ENCODE measurements around the gene ERICH4. TPM values are rescaled to one million over a fixed set of nuclear protein-coding genes. Genes with fewer than 3 reads are reported as not detected.

The ERICH4 gene
- total and polyA plus RNA-seq, 2 experiments from 2014 or later, result not detected

DNA sequence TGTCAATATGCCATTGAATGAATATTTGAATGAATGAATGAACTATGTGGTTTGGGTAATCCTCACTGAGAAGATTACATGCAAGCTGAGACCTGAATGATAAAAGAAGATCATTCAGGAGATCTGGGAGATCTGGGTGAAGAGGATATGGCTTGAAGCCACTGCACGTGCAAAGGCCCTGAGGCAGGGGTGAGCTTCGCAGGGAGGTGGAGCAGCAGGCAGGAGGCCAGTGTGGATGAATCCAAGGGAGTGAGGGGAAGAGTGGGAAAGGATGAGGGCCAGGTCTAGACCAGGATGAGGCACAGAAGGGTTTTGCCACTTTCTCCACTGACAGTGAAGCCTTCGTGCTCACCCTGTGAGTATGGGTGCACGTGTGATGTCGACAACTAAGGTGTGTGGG lies 49.9 kb downstream of the ERICH4 start (continued):
- TF ChIP-seq, protein P1, sequence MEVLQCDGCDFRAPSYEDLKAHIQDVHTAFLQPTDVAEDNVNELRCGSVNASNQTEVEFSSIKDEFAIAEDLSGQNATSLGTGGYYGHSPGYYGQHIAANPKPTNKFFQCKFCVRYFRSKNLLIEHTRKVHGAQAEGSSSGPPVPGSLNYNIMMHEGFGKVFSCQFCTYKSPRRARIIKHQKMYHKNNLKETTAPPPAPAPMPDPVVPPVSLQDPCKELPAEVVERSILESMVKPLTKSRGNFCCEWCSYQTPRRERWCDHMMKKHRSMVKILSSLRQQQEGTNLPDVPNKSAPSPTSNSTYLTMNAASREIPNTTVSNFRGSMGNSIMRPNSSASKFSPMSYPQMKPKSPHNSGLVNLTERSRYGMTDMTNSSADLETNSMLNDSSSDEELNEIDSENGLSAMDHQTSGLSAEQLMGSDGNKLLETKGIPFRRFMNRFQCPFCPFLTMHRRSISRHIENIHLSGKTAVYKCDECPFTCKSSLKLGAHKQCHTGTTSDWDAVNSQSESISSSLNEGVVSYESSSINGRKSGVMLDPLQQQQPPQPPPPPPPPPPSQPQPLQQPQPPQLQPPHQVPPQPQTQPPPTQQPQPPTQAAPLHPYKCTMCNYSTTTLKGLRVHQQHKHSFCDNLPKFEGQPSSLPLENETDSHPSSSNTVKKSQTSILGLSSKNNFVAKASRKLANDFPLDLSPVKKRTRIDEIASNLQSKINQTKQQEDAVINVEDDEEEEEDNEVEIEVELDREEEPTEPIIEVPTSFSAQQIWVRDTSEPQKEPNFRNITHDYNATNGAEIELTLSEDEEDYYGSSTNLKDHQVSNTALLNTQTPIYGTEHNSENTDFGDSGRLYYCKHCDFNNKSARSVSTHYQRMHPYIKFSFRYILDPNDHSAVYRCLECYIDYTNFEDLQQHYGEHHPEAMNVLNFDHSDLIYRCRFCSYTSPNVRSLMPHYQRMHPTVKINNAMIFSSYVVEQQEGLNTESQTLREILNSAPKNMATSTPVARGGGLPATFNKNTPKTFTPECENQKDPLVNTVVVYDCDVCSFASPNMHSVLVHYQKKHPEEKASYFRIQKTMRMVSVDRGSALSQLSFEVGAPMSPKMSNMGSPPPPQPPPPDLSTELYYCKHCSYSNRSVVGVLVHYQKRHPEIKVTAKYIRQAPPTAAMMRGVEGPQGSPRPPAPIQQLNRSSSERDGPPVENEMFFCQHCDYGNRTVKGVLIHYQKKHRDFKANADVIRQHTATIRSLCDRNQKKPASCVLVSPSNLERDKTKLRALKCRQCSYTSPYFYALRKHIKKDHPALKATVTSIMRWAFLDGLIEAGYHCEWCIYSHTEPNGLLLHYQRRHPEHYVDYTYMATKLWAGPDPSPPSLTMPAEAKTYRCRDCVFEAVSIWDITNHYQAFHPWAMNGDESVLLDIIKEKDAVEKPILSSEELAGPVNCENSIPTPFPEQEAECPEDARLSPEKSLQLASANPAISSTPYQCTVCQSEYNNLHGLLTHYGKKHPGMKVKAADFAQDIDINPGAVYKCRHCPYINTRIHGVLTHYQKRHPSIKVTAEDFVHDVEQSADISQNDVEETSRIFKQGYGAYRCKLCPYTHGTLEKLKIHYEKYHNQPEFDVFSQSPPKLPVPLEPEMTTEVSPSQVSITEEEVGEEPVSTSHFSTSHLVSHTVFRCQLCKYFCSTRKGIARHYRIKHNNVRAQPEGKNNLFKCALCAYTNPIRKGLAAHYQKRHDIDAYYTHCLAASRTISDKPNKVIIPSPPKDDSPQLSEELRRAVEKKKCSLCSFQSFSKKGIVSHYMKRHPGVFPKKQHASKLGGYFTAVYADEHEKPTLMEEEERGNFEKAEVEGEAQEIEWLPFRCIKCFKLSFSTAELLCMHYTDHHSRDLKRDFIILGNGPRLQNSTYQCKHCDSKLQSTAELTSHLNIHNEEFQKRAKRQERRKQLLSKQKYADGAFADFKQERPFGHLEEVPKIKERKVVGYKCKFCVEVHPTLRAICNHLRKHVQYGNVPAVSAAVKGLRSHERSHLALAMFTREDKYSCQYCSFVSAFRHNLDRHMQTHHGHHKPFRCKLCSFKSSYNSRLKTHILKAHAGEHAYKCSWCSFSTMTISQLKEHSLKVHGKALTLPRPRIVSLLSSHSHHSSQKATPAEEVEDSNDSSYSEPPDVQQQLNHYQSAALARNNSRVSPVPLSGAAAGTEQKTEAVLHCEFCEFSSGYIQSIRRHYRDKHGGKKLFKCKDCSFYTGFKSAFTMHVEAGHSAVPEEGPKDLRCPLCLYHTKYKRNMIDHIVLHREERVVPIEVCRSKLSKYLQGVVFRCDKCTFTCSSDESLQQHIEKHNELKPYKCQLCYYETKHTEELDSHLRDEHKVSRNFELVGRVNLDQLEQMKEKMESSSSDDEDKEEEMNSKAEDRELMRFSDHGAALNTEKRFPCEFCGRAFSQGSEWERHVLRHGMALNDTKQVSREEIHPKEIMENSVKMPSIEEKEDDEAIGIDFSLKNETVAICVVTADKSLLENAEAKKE (CRISPR knock-in tag; IDR thresholded peaks at IDR 0.05), result no peak
- TF ChIP-seq NANOG (IDR thresholded peaks at IDR 0.05; ENCODE audit: borderline replicate concordance) (no peak), POLR2AphosphoS5 (IDR thresholded peaks at IDR 0.05; ENCODE audit: low read depth) (no peak), EZH2 (IDR thresholded peaks at IDR 0.05; ENCODE audit: low read depth, unreplicated experiment) (no peak)
- TF ChIP-seq, protein P2, sequence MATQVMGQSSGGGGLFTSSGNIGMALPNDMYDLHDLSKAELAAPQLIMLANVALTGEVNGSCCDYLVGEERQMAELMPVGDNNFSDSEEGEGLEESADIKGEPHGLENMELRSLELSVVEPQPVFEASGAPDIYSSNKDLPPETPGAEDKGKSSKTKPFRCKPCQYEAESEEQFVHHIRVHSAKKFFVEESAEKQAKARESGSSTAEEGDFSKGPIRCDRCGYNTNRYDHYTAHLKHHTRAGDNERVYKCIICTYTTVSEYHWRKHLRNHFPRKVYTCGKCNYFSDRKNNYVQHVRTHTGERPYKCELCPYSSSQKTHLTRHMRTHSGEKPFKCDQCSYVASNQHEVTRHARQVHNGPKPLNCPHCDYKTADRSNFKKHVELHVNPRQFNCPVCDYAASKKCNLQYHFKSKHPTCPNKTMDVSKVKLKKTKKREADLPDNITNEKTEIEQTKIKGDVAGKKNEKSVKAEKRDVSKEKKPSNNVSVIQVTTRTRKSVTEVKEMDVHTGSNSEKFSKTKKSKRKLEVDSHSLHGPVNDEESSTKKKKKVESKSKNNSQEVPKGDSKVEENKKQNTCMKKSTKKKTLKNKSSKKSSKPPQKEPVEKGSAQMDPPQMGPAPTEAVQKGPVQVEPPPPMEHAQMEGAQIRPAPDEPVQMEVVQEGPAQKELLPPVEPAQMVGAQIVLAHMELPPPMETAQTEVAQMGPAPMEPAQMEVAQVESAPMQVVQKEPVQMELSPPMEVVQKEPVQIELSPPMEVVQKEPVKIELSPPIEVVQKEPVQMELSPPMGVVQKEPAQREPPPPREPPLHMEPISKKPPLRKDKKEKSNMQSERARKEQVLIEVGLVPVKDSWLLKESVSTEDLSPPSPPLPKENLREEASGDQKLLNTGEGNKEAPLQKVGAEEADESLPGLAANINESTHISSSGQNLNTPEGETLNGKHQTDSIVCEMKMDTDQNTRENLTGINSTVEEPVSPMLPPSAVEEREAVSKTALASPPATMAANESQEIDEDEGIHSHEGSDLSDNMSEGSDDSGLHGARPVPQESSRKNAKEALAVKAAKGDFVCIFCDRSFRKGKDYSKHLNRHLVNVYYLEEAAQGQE (IDR thresholded peaks at IDR 0.05; ENCODE audit: unreplicated experiment), result no peak

Small RNA genes lying within 50 kb of the gene (small RNA-seq; reads per million reads assigned to genes)
- gene RF00017 (ENCODE audit: low replicate concordance), result not detected

Other genes starting within 250 kb of the ERICH4 start
- 272 and 315 TPM in 2 replicates for gene CYP2S1, start 249.9 kb upstream of the ERICH4 start, total RNA-seq (2014; rRNA removed; shearing (Covaris generic))
- gene CYP2S1, start 249.9 kb upstream of the ERICH4 start, polyA plus RNA-seq (2016; fragmentation: Nextera tagmentation; extraction: Ambion mirVana), result 130 and 137 TPM in 2 replicates
- 23.7 and 28.4 TPM in 2 replicates for gene AXL, start 223.9 kb upstream of the ERICH4 start, total RNA-seq (2014; rRNA removed; shearing (Covaris generic))
- 7.5 and 9.0 TPM in 2 replicates for gene AXL, start 223.9 kb upstream of the ERICH4 start, polyA plus RNA-seq (2016; fragmentation: Nextera tagmentation; extraction: Ambion mirVana)
- 166 and 204 TPM in 2 replicates for gene HNRNPUL1, start 178.8 kb upstream of the ERICH4 start, total RNA-seq (2014; rRNA removed; shearing (Covaris generic))
- gene HNRNPUL1, start 178.8 kb upstream of the ERICH4 start, polyA plus RNA-seq (2016; fragmentation: Nextera tagmentation; extraction: Ambion mirVana), result 204 and 207 TPM in 2 replicates
- gene CCDC97, start 133.0 kb upstream of the ERICH4 start, total RNA-seq (2014; rRNA removed; shearing (Covaris generic)), result 8.0 and 9.7 TPM in 2 replicates
- gene CCDC97, start 133.0 kb upstream of the ERICH4 start, polyA plus RNA-seq (2016; fragmentation: Nextera tagmentation; extraction: Ambion mirVana), result 8.2 and 11.0 TPM in 2 replicates
- 6.7 and 7.9 TPM in 2 replicates for gene TGFB1, start 89.2 kb upstream of the ERICH4 start, total RNA-seq (2014; rRNA removed; shearing (Covaris generic))
- gene TGFB1, start 89.2 kb upstream of the ERICH4 start, polyA plus RNA-seq (2016; fragmentation: Nextera tagmentation; extraction: Ambion mirVana), result 0.99 and 1.4 TPM in 2 replicates
- gene B9D2, start 79.0 kb upstream of the ERICH4 start, total RNA-seq (2014; rRNA removed; shearing (Covaris generic)), result 2.7 and 3.0 TPM in 2 replicates
- 4.9 and 7.4 TPM in 2 replicates for gene B9D2, start 79.0 kb upstream of the ERICH4 start, polyA plus RNA-seq (2016; fragmentation: Nextera tagmentation; extraction: Ambion mirVana)
- 9.3 and 9.5 TPM in 2 replicates for gene TMEM91, start 66.6 kb upstream of the ERICH4 start, total RNA-seq (2014; rRNA removed; shearing (Covaris generic))
- 8.1 and 10.6 TPM in 2 replicates for gene TMEM91, start 66.6 kb upstream of the ERICH4 start, polyA plus RNA-seq (2016; fragmentation: Nextera tagmentation; extraction: Ambion mirVana)
- 65.1 and 65.4 TPM in 2 replicates for gene EXOSC5, start 45.8 kb upstream of the ERICH4 start, total RNA-seq (2014; rRNA removed; shearing (Covaris generic))
- gene EXOSC5, start 45.8 kb upstream of the ERICH4 start, polyA plus RNA-seq (2016; fragmentation: Nextera tagmentation; extraction: Ambion mirVana), result 116 and 125 TPM in 2 replicates
- 31.3 and 42.4 TPM in 2 replicates for gene BCKDHA, start 45.3 kb upstream of the ERICH4 start, total RNA-seq (2014; rRNA removed; shearing (Covaris generic))
- gene BCKDHA, start 45.3 kb upstream of the ERICH4 start, polyA plus RNA-seq (2016; fragmentation: Nextera tagmentation; extraction: Ambion mirVana), result 14.2 and 15.0 TPM in 2 replicates
- 0.70 and 1.8 TPM in 2 replicates for gene B3GNT8, start 15.8 kb upstream of the ERICH4 start, total RNA-seq (2014; rRNA removed; shearing (Covaris generic))
- gene B3GNT8, start 15.8 kb upstream of the ERICH4 start, polyA plus RNA-seq (2016; fragmentation: Nextera tagmentation; extraction: Ambion mirVana), result 0.71 TPM in 2 replicates
- gene DMAC2, start 3.2 kb upstream of the ERICH4 start, total RNA-seq (2014; rRNA removed; shearing (Covaris generic)), result 83.5 and 86.5 TPM in 2 replicates
- gene DMAC2, start 3.2 kb upstream of the ERICH4 start, polyA plus RNA-seq (2016; fragmentation: Nextera tagmentation; extraction: Ambion mirVana), result 74.5 and 77.2 TPM in 2 replicates
- not detected in 2 replicates for gene CEACAM21, start 133.0 kb downstream of the ERICH4 start, total RNA-seq (2014; rRNA removed; shearing (Covaris generic))
- gene CEACAM21, start 133.0 kb downstream of the ERICH4 start, polyA plus RNA-seq (2016; fragmentation: Nextera tagmentation; extraction: Ambion mirVana), result not detected in 2 replicates
- gene CEACAM4, start 183.9 kb downstream of the ERICH4 start, total RNA-seq (2014; rRNA removed; shearing (Covaris generic)), result not detected in 2 replicates
- gene CEACAM4, start 183.9 kb downstream of the ERICH4 start, polyA plus RNA-seq (2016; fragmentation: Nextera tagmentation; extraction: Ambion mirVana), result not detected in 2 replicates
- gene CEACAM7, start 245.1 kb downstream of the ERICH4 start, total RNA-seq (2014; rRNA removed; shearing (Covaris generic)), result 0.24 and 0.50 TPM in 2 replicates
- not detected in 2 replicates for gene CEACAM7, start 245.1 kb downstream of the ERICH4 start, polyA plus RNA-seq (2016; fragmentation: Nextera tagmentation; extraction: Ambion mirVana)

Data from GM23338 (cell line).